ENCODE measurements around the gene TSPAN16. TPM values are rescaled to one million over a fixed set of nuclear protein-coding genes. Genes with fewer than 3 reads are reported as not detected.
A peak's percentile ranks its signal among the peaks of the same experiment; 100 is the strongest.

Gene TSPAN16
- total RNA-seq, 4 donors from 2014 or later = not detected

DNA sequence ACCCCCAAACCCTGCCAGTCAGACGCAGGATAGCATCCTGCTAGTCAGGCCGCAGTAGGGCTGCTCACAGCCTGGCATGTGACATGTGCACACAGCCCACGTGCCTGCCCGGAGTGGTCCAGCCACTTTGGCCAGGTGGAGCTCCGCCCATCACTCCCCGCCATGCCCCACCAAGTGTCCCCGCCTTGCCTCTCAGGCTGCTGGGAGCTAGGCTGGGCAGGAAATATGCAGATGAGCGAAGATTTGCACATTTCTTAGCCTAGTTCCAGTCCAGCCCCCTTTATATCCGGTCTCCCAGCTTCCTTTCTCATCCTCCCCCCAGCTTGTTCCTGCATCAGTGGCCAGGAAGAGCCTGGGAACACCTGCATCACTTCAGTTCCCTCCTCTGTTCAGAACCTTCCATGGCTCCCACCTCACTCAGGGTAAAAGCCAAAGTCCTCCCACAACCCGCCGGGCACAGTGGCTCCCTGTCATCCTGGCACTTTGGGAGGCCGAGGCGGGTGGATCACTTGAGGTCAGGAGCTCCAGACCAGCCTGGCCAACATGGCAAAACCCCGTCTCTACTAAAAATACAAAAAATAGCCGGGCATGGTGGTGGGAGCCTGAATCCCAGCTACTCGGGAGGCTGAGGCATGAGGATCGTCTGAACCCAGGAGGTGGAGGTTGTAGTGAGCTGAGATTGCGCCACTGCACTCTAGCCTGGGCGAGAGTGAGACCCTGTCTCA lies 31.3 kb upstream of the TSPAN16 start:
- no peak for TF ChIP-seq CTCF (IDR thresholded peaks at IDR 0.05)
- no peak for TF ChIP-seq POLR2A (IDR thresholded peaks at IDR 0.05)
- no peaks in the 10 kb centered on the region for H3K9me3 ChIP-seq
- no peaks in the 10 kb centered on the region for H3K27me3 ChIP-seq
- H3K4me1 ChIP-seq = peaks cover 32 to 69% (median 36%) of the 10 kb centered on the region in 3 donors
- no peak overlapping the region for H3K4me3 ChIP-seq
- intact Hi-C loops (cut with DNase I) = no loop called here
- H3K36me3 ChIP-seq = no peaks in the 10 kb centered on the region
- 42 to 83% methylated on average over 5 to 11 of the region's 19 CpGs for WGBS, 2 donors
- H3K27ac ChIP-seq = peak overlapping the region; percentile 73 to 89 (median 86)
- no peak for DNase-seq

DNA sequence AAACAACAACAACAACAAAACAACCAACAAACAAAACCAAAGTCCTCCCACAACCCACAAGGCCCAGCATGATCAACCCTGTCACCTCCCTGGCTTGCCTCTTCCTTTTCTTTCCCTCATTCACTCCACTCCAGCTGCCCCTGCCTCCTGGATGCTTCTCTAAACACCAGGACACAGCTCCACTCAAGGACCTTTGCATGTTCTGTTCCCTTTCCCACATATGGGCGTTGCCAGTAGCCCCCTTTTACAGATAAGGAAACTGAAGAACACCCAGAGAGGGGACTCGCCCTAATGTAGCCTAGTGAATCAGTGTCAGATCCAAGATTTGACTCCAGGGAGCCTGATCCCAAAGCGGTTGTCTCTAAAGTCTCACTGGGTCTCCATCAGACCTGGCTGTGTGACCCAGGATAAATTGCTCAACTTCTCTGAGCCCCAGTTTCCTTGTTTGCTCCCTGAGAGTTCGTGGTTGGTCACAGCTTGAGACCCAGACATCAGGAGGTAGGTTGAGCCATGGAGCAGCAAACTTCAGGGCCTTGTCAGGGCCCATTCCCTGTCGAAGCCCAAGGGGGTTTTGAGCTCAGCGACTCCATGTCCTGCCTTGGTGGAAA lies 30.7 kb upstream of the TSPAN16 start:
- intact Hi-C loops (cut with DNase I) = no loop called here
- Histone ChIP-seq H3K36me3 (no peaks in the 10 kb centered on the region), H3K9me3 (no peaks in the 10 kb centered on the region), H3K27ac (peak overlapping the region; percentile 73 to 89 (median 86)), H3K4me1 (peaks cover 35 to 72% (median 36%) of the 10 kb centered on the region in 3 donors), H3K4me3 (no peak overlapping the region), H3K27me3 (no peaks in the 10 kb centered on the region)
- WGBS, 2 donors = 38 to 59% methylated on average over 4 to 6 of the region's 6 CpGs
- TF ChIP-seq CTCF (IDR thresholded peaks at IDR 0.05) = no peak
- TF ChIP-seq POLR2A (IDR thresholded peaks at IDR 0.05) = no peak
- DNase-seq = no peak

DNA sequence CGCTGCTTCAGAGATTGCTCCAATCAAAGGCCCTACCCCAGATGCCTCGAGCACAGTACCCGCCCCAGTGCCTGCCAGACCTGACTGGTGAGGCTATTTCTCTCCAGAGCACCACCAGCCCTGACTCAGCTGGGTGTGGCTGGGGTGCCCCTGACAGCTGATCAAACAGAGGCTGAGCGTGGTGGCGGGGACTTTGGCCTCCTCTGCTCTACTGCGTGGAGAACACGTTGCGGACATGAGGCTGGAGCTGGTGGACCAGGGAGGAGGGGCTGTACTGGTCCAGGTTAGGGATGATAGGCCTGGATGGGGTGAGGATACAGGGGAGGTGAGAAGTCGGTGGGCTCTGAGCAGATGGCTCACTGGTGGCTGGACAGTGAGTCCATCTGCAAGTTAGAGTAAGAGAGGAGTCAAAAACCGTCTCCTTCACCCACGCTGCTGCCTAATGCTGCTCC lies 30.1 kb upstream of the TSPAN16 start:
- no peak overlapping the region for H3K4me3 ChIP-seq
- intact Hi-C loops (cut with DNase I) = no loop called here
- no peaks in the 10 kb centered on the region for H3K27me3 ChIP-seq
- H3K27ac ChIP-seq = peak overlapping the region; percentile 73 to 89 (median 86)
- no peak for DNase-seq
- TF ChIP-seq POLR2A (IDR thresholded peaks at IDR 0.05) (peak in 1 of 4 donors; percentile 32), CTCF (IDR thresholded peaks at IDR 0.05) (no peak)
- H3K36me3 ChIP-seq = no peaks in the 10 kb centered on the region
- H3K9me3 ChIP-seq = no peaks in the 10 kb centered on the region
- WGBS, 2 donors = 50 to 59% methylated on average over 4 to 5 of the region's 11 CpGs
- H3K4me1 ChIP-seq = peaks cover 35 to 72% (median 36%) of the 10 kb centered on the region in 3 donors

DNA sequence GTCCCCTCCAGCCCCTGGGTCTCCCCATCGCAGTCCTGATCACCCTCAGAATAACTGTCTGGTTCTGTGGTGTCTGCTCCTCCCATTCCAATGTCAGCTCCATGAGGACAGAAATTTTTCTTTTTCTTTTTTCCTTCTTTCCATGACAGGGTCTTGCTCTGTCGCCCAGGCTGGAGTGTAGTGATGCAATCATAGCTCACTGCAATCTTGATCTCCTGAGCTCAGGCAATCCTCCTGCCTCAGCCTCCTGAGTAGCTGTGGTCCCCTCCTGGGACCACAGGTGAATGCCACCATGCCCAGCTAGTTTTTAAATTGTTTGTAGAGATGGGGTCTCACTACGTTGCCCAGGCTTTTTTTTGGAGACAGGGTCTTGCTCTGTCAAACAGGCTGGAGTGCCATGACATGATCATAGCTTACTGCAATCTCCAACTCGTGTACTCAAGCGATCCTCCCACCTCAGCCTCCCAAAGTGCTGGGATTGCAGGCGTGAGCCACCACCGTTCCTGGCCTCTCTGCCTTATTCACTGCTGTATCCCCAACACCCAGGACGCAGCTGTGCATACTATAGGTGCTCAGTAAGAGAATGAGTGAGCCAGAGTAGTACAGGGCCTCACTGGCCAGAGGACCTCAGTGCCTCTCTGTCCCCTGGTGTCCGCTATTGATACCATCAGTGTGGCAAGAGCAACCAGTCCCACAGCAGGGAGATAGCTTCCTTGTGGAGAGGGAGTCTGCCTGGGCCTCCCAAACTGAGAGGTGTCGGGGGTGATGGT lies 28.5 kb upstream of the TSPAN16 start:
- no peaks in the 10 kb centered on the region for H3K27me3 ChIP-seq
- no peak for TF ChIP-seq POLR2A (IDR thresholded peaks at IDR 0.05)
- no peak for TF ChIP-seq CTCF (IDR thresholded peaks at IDR 0.05)
- no peaks in the 10 kb centered on the region for H3K36me3 ChIP-seq
- intact Hi-C loops (cut with DNase I) = no loop called here
- peak overlapping the region in 3 of 4 donors; percentile 60 to 75 (median 70) for H3K27ac ChIP-seq
- H3K9me3 ChIP-seq = no peaks in the 10 kb centered on the region
- 88 to 93% methylated on average over 7 to 9 of the region's 10 CpGs for WGBS, 2 donors
- DNase-seq = no peak
- peaks cover 26 to 60% (median 34%) of the 10 kb centered on the region in 3 donors for H3K4me1 ChIP-seq
- H3K4me3 ChIP-seq = no peak overlapping the region

Data from esophagus squamous epithelium (tissue), 5 donors.